Measurements from ENCODE around the gene NFIB. TPM values are rescaled to one million over a fixed set of nuclear protein-coding genes. Genes with fewer than 3 reads are reported as not detected.

NFIB gene
- total RNA-seq, 2 experiments from 2014 or later: 13.7 to 25.1 TPM

DNA sequence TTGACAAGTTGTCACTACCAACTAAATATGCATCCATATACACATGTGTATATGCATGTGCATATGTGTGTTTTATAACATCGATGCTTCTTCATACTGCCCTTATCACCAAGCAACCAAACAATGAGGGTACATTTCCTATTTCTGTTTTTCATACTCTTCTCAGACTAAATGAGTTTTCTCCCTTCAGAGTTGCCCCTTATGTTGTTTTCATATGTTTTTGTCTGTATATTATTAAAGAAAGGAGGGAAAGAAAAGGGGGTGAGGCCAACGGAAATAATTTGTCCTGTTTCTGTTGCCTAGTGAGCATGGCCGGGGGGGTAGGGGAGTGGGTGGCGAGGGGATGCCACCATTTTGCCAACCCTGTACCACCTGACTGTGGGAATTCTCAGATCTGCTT is 28.8 kb upstream of the NFIB start:
- Histone ChIP-seq H3K27ac (ENCODE audit: low read depth, low read length, poor library complexity, severe bottlenecking) (no peak overlapping the region), H3K4me1 (ENCODE audit: insufficient read depth, low read length, poor library complexity, severe bottlenecking) (no peaks in the 10 kb centered on the region), H3K9me2 (ENCODE audit: insufficient read depth, low read length) (no peaks in the 10 kb centered on the region), H3K9me3 (ENCODE audit: low read length) (no peaks in the 10 kb centered on the region), H3K4me3 (ENCODE audit: low read depth, low read length, poor library complexity, severe bottlenecking) (no peak overlapping the region), H4K20me1 (ENCODE audit: insufficient read depth, low read length) (no peaks in the 10 kb centered on the region), H3K36me3 (ENCODE audit: insufficient read depth, low read length) (no peaks in the 10 kb centered on the region), H3K4me2 (ENCODE audit: low read length) (no peak overlapping the region), H3K79me2 (ENCODE audit: insufficient read depth, low read depth, low read length) (no peaks in the 10 kb centered on the region), H2AFZ (ENCODE audit: low read length) (no peak overlapping the region)
- BruUV-seq (replicated peaks): no TSS peak
- DNase-seq (ENCODE audit: low spot score): no peak
- intact Hi-C loops (cut with micrococcal nuclease; ENCODE audit: unreplicated experiment): no loop called here
- TF ChIP-seq, protein P1, sequence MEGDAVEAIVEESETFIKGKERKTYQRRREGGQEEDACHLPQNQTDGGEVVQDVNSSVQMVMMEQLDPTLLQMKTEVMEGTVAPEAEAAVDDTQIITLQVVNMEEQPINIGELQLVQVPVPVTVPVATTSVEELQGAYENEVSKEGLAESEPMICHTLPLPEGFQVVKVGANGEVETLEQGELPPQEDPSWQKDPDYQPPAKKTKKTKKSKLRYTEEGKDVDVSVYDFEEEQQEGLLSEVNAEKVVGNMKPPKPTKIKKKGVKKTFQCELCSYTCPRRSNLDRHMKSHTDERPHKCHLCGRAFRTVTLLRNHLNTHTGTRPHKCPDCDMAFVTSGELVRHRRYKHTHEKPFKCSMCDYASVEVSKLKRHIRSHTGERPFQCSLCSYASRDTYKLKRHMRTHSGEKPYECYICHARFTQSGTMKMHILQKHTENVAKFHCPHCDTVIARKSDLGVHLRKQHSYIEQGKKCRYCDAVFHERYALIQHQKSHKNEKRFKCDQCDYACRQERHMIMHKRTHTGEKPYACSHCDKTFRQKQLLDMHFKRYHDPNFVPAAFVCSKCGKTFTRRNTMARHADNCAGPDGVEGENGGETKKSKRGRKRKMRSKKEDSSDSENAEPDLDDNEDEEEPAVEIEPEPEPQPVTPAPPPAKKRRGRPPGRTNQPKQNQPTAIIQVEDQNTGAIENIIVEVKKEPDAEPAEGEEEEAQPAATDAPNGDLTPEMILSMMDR (conservative IDR thresholded peaks at IDR 0.05; ENCODE audit: low read length): no peak
- no peak for TF ChIP-seq EZH2phosphoT487 (IDR thresholded peaks at IDR 0.05; ENCODE audit: borderline replicate concordance, low read depth, low read length)
- ChIA-PET POLR2A (no interaction called here), CTCF (ENCODE audit: unreplicated experiment) (no interaction called here)

DNA sequence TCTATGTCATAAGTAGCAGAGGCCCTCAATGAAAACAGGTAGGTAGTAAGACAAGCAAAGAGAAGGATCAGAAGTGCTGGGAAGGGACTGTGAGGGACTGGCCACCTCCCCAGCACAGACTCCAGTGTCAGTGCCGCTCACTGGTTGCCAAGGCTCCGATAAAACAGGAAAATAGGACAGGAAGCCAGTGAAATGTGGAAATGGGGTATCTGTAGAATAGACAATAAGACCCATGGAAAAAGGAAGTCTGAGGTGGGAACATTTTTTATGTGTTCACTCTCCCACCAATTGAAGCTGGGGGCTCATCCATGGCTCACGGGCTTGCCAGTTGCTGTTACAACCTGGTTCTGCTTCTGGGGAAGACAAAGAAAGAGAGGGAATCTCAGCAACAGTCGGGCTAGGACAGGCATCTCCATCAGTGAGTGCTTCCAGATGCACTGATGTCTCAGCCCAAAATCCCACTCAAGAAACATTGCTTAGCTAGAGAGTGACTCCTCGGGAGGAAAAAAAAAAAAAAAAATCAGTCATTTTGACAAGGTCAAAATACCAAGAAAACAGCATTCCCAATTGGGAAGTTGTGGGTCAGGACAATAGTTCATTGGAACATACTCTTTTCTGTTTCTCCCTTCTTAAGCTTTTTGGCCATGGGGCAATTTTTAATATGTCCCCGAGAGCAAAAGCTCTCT is 27.6 kb upstream of the NFIB start:
- TF ChIP-seq EZH2phosphoT487 (IDR thresholded peaks at IDR 0.05; ENCODE audit: borderline replicate concordance, low read depth, low read length): no peak
- TF ChIP-seq, protein P1 (conservative IDR thresholded peaks at IDR 0.05; ENCODE audit: low read length): no peak
- no TSS peak for BruUV-seq (replicated peaks)
- Histone ChIP-seq H3K4me2 (ENCODE audit: low read length) (no peak overlapping the region), H3K4me1 (ENCODE audit: insufficient read depth, low read length, poor library complexity, severe bottlenecking) (no peaks in the 10 kb centered on the region), H3K27ac (ENCODE audit: low read depth, low read length, poor library complexity, severe bottlenecking) (no peak overlapping the region), H3K4me3 (ENCODE audit: low read depth, low read length, poor library complexity, severe bottlenecking) (no peak overlapping the region), H3K9me3 (ENCODE audit: low read length) (no peaks in the 10 kb centered on the region), H3K9me2 (ENCODE audit: insufficient read depth, low read length) (no peaks in the 10 kb centered on the region), H4K20me1 (ENCODE audit: insufficient read depth, low read length) (no peaks in the 10 kb centered on the region), H2AFZ (ENCODE audit: low read length) (no peak overlapping the region), H3K79me2 (ENCODE audit: insufficient read depth, low read depth, low read length) (no peaks in the 10 kb centered on the region), H3K36me3 (ENCODE audit: insufficient read depth, low read length) (no peaks in the 10 kb centered on the region)
- POLR2A ChIA-PET: interaction anchor here (0.7 kb wide), 1 partner anchor 81 kb away, joined by 3 read pairs; no protein-coding TSS in a partner anchor
- intact Hi-C loops (cut with micrococcal nuclease; ENCODE audit: unreplicated experiment): no loop called here
- CTCF ChIA-PET (ENCODE audit: unreplicated experiment): no interaction called here
- DNase-seq (ENCODE audit: low spot score): no peak

DNA sequence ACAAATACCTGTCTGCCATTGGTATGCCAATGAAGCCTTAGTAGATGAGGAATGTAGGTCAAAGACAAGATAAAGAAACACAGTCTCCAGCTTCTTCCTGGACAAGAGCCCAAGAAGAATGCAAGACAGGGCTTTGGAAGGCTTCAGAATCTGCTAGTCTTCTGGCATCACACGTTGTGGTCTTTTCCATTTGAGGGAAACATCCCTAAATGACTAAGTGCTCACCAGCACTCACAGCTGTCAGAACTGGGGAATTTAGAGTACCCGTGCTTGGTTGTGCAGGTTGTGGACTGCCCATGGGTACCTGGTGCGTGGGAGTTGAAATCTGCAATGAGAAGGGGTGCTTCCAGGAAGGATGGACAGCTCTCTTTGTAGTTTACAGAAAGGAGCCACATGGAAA is 27.1 kb upstream of the NFIB start:
- Histone ChIP-seq H3K4me2 (ENCODE audit: low read length) (no peak overlapping the region), H3K9me2 (ENCODE audit: insufficient read depth, low read length) (no peaks in the 10 kb centered on the region), H4K20me1 (ENCODE audit: insufficient read depth, low read length) (no peaks in the 10 kb centered on the region), H3K36me3 (ENCODE audit: insufficient read depth, low read length) (no peaks in the 10 kb centered on the region), H3K4me1 (ENCODE audit: insufficient read depth, low read length, poor library complexity, severe bottlenecking) (no peaks in the 10 kb centered on the region), H2AFZ (ENCODE audit: low read length) (no peak overlapping the region), H3K79me2 (ENCODE audit: insufficient read depth, low read depth, low read length) (no peaks in the 10 kb centered on the region), H3K4me3 (ENCODE audit: low read depth, low read length, poor library complexity, severe bottlenecking) (no peak overlapping the region), H3K27ac (ENCODE audit: low read depth, low read length, poor library complexity, severe bottlenecking) (no peak overlapping the region), H3K9me3 (ENCODE audit: low read length) (no peaks in the 10 kb centered on the region)
- ChIA-PET CTCF (ENCODE audit: unreplicated experiment) (no interaction called here), POLR2A (no interaction called here)
- DNase-seq (ENCODE audit: low spot score): no peak
- TF ChIP-seq, protein P1 (conservative IDR thresholded peaks at IDR 0.05; ENCODE audit: low read length): no peak
- TF ChIP-seq EZH2phosphoT487 (IDR thresholded peaks at IDR 0.05; ENCODE audit: borderline replicate concordance, low read depth, low read length): no peak
- BruUV-seq (replicated peaks): no TSS peak
- intact Hi-C loops (cut with micrococcal nuclease; ENCODE audit: unreplicated experiment): no loop called here
